Keratinocyte (primary cell): ENCODE results near the gene ZNF644. TPM values are rescaled to one million over a fixed set of nuclear protein-coding genes. Genes with fewer than 3 reads are reported as not detected.

Source experiments
- DNase-seq: peaks from one replicate; pipeline ENCODE4 v3.0.0-alpha.2; 2011; ENCODE audit warnings: low read depth, missing footprints, low spot score
- FAIRE-seq: peaks from 2 replicates; lab custom pipeline; 2011; peaks lifted over from hg19 to GRCh38; lab: Jason Lieb, UNC
- H2AFZ ChIP-seq: 2 replicates; pipeline ENCODE4 v1.6.0; 2012; ENCODE audit warnings: low read length, control low read depth, inconsistent platforms; ENCODE audit not compliant: control insufficient read depth
- H3K27ac ChIP-seq: 2 replicates; pipeline ENCODE4 v1.5.1; 2011; ENCODE audit warnings: low read length; ENCODE audit not compliant: control insufficient read depth, insufficient read depth
- H3K27me3 ChIP-seq: 3 replicates; pipeline ENCODE4 v1.6.0; 2011; ENCODE audit warnings: low read length; ENCODE audit not compliant: control insufficient read depth, insufficient read depth; ENCODE audit errors: extremely low read depth
- H3K36me3 ChIP-seq, 2 experiments: 2 replicates in 1 of 2; 3 replicates in 1 of 2; pipeline ENCODE4 v1.5.1; 2011; ENCODE audit warnings: low read length in 2 of 2, mild to moderate bottlenecking in 1 of 2; ENCODE audit not compliant: control insufficient read depth in 2 of 2, insufficient read depth in 2 of 2; ENCODE audit errors: extremely low read depth in 1 of 2
- H3K4me1 ChIP-seq: 3 replicates; pipeline ENCODE4 v1.5.1; 2011; ENCODE audit warnings: low read length; ENCODE audit not compliant: control insufficient read depth, insufficient read depth; ENCODE audit errors: extremely low read depth
- H3K4me2 ChIP-seq: 3 replicates; pipeline ENCODE4 v1.6.0; 2011; ENCODE audit warnings: low read depth, low read length; ENCODE audit not compliant: control insufficient read depth, insufficient read depth; ENCODE audit errors: extremely low read depth
- H3K4me3 ChIP-seq, 3 experiments: fragments of 200-600 bp in 1 of 3; sonication (generic) in 1 of 3; 2 replicates in 2 of 3; 3 replicates in 1 of 3; pipeline ENCODE4 v1.5.1; 2011 to 2016; ENCODE audit warnings: low read length in 3 of 3, mild to moderate bottlenecking in 3 of 3, control low read depth in 2 of 3, inconsistent platforms in 1 of 3, low read depth in 1 of 3, mixed read lengths in 1 of 3, mixed run types in 1 of 3, moderate library complexity in 1 of 3; ENCODE audit not compliant: control insufficient read depth in 2 of 3, insufficient read depth in 2 of 3; ENCODE audit errors: extremely low read depth in 1 of 3
- H3K79me2 ChIP-seq: 2 replicates; pipeline ENCODE4 v1.6.0; 2012; ENCODE audit warnings: low read length; ENCODE audit not compliant: control insufficient read depth, insufficient read depth
- H3K9ac ChIP-seq: 3 replicates; pipeline ENCODE4 v1.6.0; 2011; ENCODE audit warnings: low read length; ENCODE audit not compliant: control insufficient read depth, insufficient read depth; ENCODE audit errors: extremely low read depth
- H3K9me1 ChIP-seq: 3 replicates; pipeline ENCODE4 v1.6.0; 2011; ENCODE audit warnings: low read length; ENCODE audit not compliant: control insufficient read depth, insufficient read depth; ENCODE audit errors: extremely low read depth
- H3K9me3 ChIP-seq: 2 replicates; pipeline ENCODE4 v1.5.1; 2012; ENCODE audit warnings: low read depth, low read length; ENCODE audit not compliant: control insufficient read depth
- H4K20me1 ChIP-seq: 3 replicates; pipeline ENCODE4 v1.6.0; 2011; ENCODE audit warnings: low read length; ENCODE audit not compliant: control insufficient read depth, insufficient read depth; ENCODE audit errors: extremely low read depth
- EZH2 ChIP-seq: IDR thresholded peaks from one replicate; pipeline ENCODE4 v1.6.1; 2012; ENCODE audit warnings: inconsistent platforms, mild to moderate bottlenecking, low read length, moderate library complexity
- dilution Hi-C: fragments of 300-500 bp; cut with MboI; formaldehyde crosslinking; loops from one replicate; pipeline ENCODE4 v1.7.0; 2020; ENCODE audit warnings: low sequenced_read_pairs; ENCODE audit not compliant: extremely low pct_ligation_motif_present
- polyA plus RNA-seq, 5 experiments: library from polyadenylated mRNA; depleted of rRNA in 3 of 5; stranded (reverse) in 3 of 5; stranded (forward) in 1 of 5; unstranded in 1 of 5; fragments of >200 nt; gene quantifications; 1 replicate in 1 of 5; 2 replicates in 3 of 5; 3 replicates in 1 of 5; pipeline versions ENCODE4 v1.2.1 to v1.2.3, GENCODE V29; 2011 to 2012; ENCODE audit warnings: missing spikeins in 2 of 5, low read depth in 1 of 5, low replicate concordance in 1 of 5
- TF ChIP-seq, protein P1 (sequence below), 3 experiments: IDR thresholded peaks in 1 of 3; conservative IDR thresholded peaks in 1 of 3; optimal IDR thresholded peaks in 1 of 3; 2 replicates in 2 of 3; 3 replicates in 1 of 3; pipeline versions ENCODE3 to v1.5.1; 2011; ENCODE audit warnings: low read length in 3 of 3, mild to moderate bottlenecking in 3 of 3, moderate library complexity in 2 of 3, control low read depth in 1 of 3, inconsistent platforms in 1 of 3; ENCODE audit not compliant: insufficient read depth in 2 of 3; ENCODE audit errors: extremely low read depth in 1 of 3

ZNF644 gene
- polyA plus RNA-seq, 1 donor (not counting 4 experiments of a cell fraction or from before 2014, with no cell fraction given), result 19.1 TPM

DNA sequence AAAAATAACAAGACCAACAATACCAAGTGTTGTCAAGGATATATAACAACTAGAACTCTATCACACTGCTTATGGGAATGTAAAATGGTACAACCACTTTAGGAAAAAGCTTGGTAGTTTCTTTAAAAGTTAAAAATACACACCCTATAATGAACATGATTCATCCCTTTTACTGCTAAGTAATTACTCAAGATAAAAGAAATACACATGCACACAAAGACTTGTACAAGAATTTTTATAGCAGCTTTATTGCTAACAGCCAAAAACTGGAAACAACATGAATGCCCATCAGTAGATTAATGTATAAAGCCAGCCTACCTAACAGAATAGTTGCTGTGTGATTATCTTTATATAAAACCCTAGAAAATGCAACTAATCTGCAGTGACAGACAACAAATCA, 10.5 kb upstream of the ZNF644 start:
- Histone ChIP-seq H2AFZ (no peak overlapping the region), H3K9ac (no peak overlapping the region), H4K20me1 (no peaks in the 10 kb centered on the region), H3K27ac (no peak overlapping the region), H3K79me2 (no peaks in the 10 kb centered on the region), H3K9me1 (no peaks in the 10 kb centered on the region), H3K4me2 (no peak overlapping the region), H3K9me3 (no peaks in the 10 kb centered on the region), H3K4me3 (no peak overlapping the region), H3K27me3 (no peaks in the 10 kb centered on the region), H3K36me3 (no peaks in the 10 kb centered on the region), H3K4me1 (no peaks in the 10 kb centered on the region)
- dilution Hi-C loops, result no loop called here
- FAIRE-seq (no peak), DNase-seq (no peak)
- TF ChIP-seq, protein P1, sequence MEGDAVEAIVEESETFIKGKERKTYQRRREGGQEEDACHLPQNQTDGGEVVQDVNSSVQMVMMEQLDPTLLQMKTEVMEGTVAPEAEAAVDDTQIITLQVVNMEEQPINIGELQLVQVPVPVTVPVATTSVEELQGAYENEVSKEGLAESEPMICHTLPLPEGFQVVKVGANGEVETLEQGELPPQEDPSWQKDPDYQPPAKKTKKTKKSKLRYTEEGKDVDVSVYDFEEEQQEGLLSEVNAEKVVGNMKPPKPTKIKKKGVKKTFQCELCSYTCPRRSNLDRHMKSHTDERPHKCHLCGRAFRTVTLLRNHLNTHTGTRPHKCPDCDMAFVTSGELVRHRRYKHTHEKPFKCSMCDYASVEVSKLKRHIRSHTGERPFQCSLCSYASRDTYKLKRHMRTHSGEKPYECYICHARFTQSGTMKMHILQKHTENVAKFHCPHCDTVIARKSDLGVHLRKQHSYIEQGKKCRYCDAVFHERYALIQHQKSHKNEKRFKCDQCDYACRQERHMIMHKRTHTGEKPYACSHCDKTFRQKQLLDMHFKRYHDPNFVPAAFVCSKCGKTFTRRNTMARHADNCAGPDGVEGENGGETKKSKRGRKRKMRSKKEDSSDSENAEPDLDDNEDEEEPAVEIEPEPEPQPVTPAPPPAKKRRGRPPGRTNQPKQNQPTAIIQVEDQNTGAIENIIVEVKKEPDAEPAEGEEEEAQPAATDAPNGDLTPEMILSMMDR (optimal IDR thresholded peaks at IDR 0.05 in 1 of 3, IDR thresholded peaks at IDR 0.05 in 1 of 3, conservative IDR thresholded peaks at IDR 0.05 in 1 of 3; ENCODE audit: extremely low read depth in 1 of 3, insufficient read depth in 2 of 3, low read length in 3 of 3), result no peak
- TF ChIP-seq EZH2, result no peak

DNA sequence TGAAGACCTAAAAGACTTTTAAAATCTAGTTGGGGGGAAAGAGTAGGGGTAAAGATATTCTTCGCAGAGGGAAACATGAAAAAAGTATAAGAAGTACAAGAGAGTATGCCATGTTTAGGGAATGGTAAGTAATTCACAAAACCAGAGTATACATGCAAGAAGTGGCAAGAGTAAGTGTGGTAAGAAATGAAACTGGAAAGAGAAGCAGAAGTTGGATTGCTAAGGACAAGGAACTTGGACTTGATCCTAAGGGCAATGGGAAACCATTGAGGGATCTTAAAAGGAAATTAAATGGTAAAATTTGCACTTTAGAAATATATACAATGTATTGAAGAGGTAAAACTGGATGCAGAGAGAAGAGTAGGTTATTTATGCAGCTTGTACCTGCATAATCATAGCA, 9.2 kb upstream of the ZNF644 start:
- no peak for DNase-seq
- Histone ChIP-seq H3K9ac (no peak overlapping the region), H3K27me3 (no peaks in the 10 kb centered on the region), H3K4me3 (no peak overlapping the region), H3K4me2 (no peak overlapping the region), H3K9me3 (no peaks in the 10 kb centered on the region), H3K36me3 (no peaks in the 10 kb centered on the region), H3K79me2 (no peaks in the 10 kb centered on the region), H3K4me1 (no peaks in the 10 kb centered on the region), H4K20me1 (no peaks in the 10 kb centered on the region), H2AFZ (no peak overlapping the region), H3K27ac (no peak overlapping the region), H3K9me1 (no peaks in the 10 kb centered on the region)
- dilution Hi-C loops, result no loop called here
- TF ChIP-seq EZH2, result no peak
- TF ChIP-seq, protein P1 (optimal IDR thresholded peaks at IDR 0.05 in 1 of 3, IDR thresholded peaks at IDR 0.05 in 1 of 3, conservative IDR thresholded peaks at IDR 0.05 in 1 of 3; ENCODE audit: extremely low read depth in 1 of 3, insufficient read depth in 2 of 3, low read length in 3 of 3), result no peak
- no peak for FAIRE-seq
